ENCODE data around the gene TNF.

Gene TNF

GRCh38 chr6:31575952-31576685 is 754 bp downstream of the TNF start:
- peaks cover 84% of the 10 kb centered on the region for H3K4me1 Mint-ChIP-seq
- H3K4me3 Mint-ChIP-seq: peak overlapping the region; percentile 99
- H3K36me3 Mint-ChIP-seq: peaks cover 39% of the 10 kb centered on the region
- peak overlapping the region; percentile 99 for H3K27ac Mint-ChIP-seq
- H3K9me3 Mint-ChIP-seq: no peaks in the 10 kb centered on the region
- no peaks in the 10 kb centered on the region for H3K27me3 Mint-ChIP-seq

GRCh38 chr6:31576897-31577578 is 1.7 kb downstream of the TNF start:
- H3K36me3 Mint-ChIP-seq: peaks cover 44% of the 10 kb centered on the region
- peak overlapping the region; percentile 99 for H3K4me3 Mint-ChIP-seq
- H3K9me3 Mint-ChIP-seq: no peaks in the 10 kb centered on the region
- H3K27me3 Mint-ChIP-seq: no peaks in the 10 kb centered on the region
- peaks cover 79% of the 10 kb centered on the region for H3K4me1 Mint-ChIP-seq
- peak overlapping the region; percentile 99 for H3K27ac Mint-ChIP-seq

- peaks cover 79% of the 10 kb centered on the region for H3K4me1 Mint-ChIP-seq
- no peaks in the 10 kb centered on the region for H3K9me3 Mint-ChIP-seq
- peak overlapping the region; percentile 99 for H3K4me3 Mint-ChIP-seq
- peaks cover 41% of the 10 kb centered on the region for H3K36me3 Mint-ChIP-seq
- H3K27me3 Mint-ChIP-seq: no peaks in the 10 kb centered on the region
- no peak overlapping the region for H3K27ac Mint-ChIP-seq
These were observed 2.2 kb downstream of the TNF start for GRCh38 chr6:31577579-31577966.

GRCh38 chr6:31578184-31579118 is 3.1 kb downstream of the TNF start:
- peak overlapping the region; percentile 93 for H3K4me3 Mint-ChIP-seq
- H3K36me3 Mint-ChIP-seq: peaks cover 40% of the 10 kb centered on the region
- H3K27me3 Mint-ChIP-seq: no peaks in the 10 kb centered on the region

GRCh38 chr6:31579119-31579505 is 3.7 kb downstream of the TNF start:
- Mint-ChIP-seq H3K4me1 (peaks cover 77% of the 10 kb centered on the region), H3K27ac (peak overlapping the region; percentile 83), H3K9me3 (no peaks in the 10 kb centered on the region), H3K27me3 (no peaks in the 10 kb centered on the region), H3K4me3 (peak overlapping the region; percentile 93), H3K36me3 (peaks cover 37% of the 10 kb centered on the region)

More at GRCh38 chr6:31578184-31579118, 3.1 kb downstream of the TNF start:
- Mint-ChIP-seq H3K9me3 (no peaks in the 10 kb centered on the region), H3K4me1 (peaks cover 78% of the 10 kb centered on the region), H3K27ac (peak overlapping the region; percentile 83)

GRCh38 chr6:31579546-31580437 is 4.4 kb downstream of the TNF start:
- peaks cover 37% of the 10 kb centered on the region for H3K36me3 Mint-ChIP-seq
- peak overlapping the region; percentile 97 for H3K27ac Mint-ChIP-seq
- H3K9me3 Mint-ChIP-seq: no peaks in the 10 kb centered on the region
- H3K27me3 Mint-ChIP-seq: no peaks in the 10 kb centered on the region
- H3K4me3 Mint-ChIP-seq: peak overlapping the region; percentile 93
- peaks cover 77% of the 10 kb centered on the region for H3K4me1 Mint-ChIP-seq

GRCh38 chr6:31580438-31580740 is 5.0 kb downstream of the TNF start:
- Mint-ChIP-seq H3K4me1 (peaks cover 77% of the 10 kb centered on the region), H3K4me3 (peak overlapping the region; percentile 93), H3K27ac (peak overlapping the region; percentile 97), H3K9me3 (no peaks in the 10 kb centered on the region), H3K36me3 (peaks cover 36% of the 10 kb centered on the region), H3K27me3 (no peaks in the 10 kb centered on the region)

GRCh38 chr6:31580807-31581433 is 5.6 kb downstream of the TNF start:
- no peaks in the 10 kb centered on the region for H3K27me3 Mint-ChIP-seq
- peaks cover 31% of the 10 kb centered on the region for H3K36me3 Mint-ChIP-seq
- H3K4me1 Mint-ChIP-seq: peaks cover 77% of the 10 kb centered on the region
- peak overlapping the region; percentile 93 for H3K4me3 Mint-ChIP-seq
- H3K9me3 Mint-ChIP-seq: no peaks in the 10 kb centered on the region
- H3K27ac Mint-ChIP-seq: peak overlapping the region; percentile 97

GRCh38 chr6:31581434-31582229 is 6.3 kb downstream of the TNF start:
- Mint-ChIP-seq H3K27me3 (no peaks in the 10 kb centered on the region), H3K4me3 (peak overlapping the region; percentile 93), H3K9me3 (no peaks in the 10 kb centered on the region), H3K36me3 (peaks cover 24% of the 10 kb centered on the region), H3K4me1 (peaks cover 77% of the 10 kb centered on the region), H3K27ac (peak overlapping the region; percentile 95)

- Mint-ChIP-seq H3K36me3 (peaks cover 22% of the 10 kb centered on the region), H3K27ac (peak within 1 kb of the TSS; percentile 95), H3K4me1 (peaks cover 77% of the 10 kb centered on the region), H3K9me3 (no peaks in the 10 kb centered on the region), H3K4me3 (peak within 1 kb of the TSS; percentile 93), H3K27me3 (no peaks in the 10 kb centered on the region)
These were observed 6.9 kb downstream of the TNF start, which contains the start of gene LTB for GRCh38 chr6:31582230-31582643. LTB (minus strand) TSS chr6:31582424; CDS start chr6:31582417, 7 bp downstream.

GRCh38 chr6:31585491-31585890 is 10.1 kb downstream of the TNF start:
- Mint-ChIP-seq H3K4me1 (peaks cover 72% of the 10 kb centered on the region), H3K9me3 (no peaks in the 10 kb centered on the region), H3K27ac (peak overlapping the region; percentile 97), H3K36me3 (peaks cover 12% of the 10 kb centered on the region), H3K27me3 (no peaks in the 10 kb centered on the region), H3K4me3 (peak overlapping the region; percentile 69)

GRCh38 chr6:31586008-31586407 is 10.6 kb downstream of the TNF start, which contains the start of gene LST1:
LST1 (plus strand) TSS chr6:31586277; CDS start chr6:31587300, 1,023 bp downstream.
- Mint-ChIP-seq H3K36me3 (peaks cover 10% of the 10 kb centered on the region), H3K4me1 (peaks cover 74% of the 10 kb centered on the region), H3K9me3 (no peaks in the 10 kb centered on the region), H3K27me3 (no peaks in the 10 kb centered on the region), H3K4me3 (peak within 1 kb of the TSS; percentile 82), H3K27ac (peak within 1 kb of the TSS; percentile 97)

- peaks cover 73% of the 10 kb centered on the region for H3K4me1 Mint-ChIP-seq
- peak overlapping the region; percentile 97 for H3K27ac Mint-ChIP-seq
- H3K27me3 Mint-ChIP-seq: no peaks in the 10 kb centered on the region
- peaks cover 6% of the 10 kb centered on the region for H3K36me3 Mint-ChIP-seq
- no peaks in the 10 kb centered on the region for H3K9me3 Mint-ChIP-seq
- peak overlapping the region; percentile 82 for H3K4me3 Mint-ChIP-seq
These were observed 11.4 kb downstream of the TNF start for GRCh38 chr6:31586599-31587281.
